Upper lobe of left lung (tissue), 6 donors: ENCODE measurements around the gene GATAD2B. TPM values are rescaled to one million over a fixed set of nuclear protein-coding genes. Genes with fewer than 3 reads are reported as not detected.
A peak's percentile ranks its signal among the peaks of the same experiment; 100 is the strongest.

ENCODE experiments used
- ATAC-seq, 2 donors: fragments of 200-7000 bp; cut with Tn5 transposase; one replicate each; pipeline ENCODE4 v1.9.1; 2022; ENCODE audit warnings: mild to moderate bottlenecking in 2 of 2, moderate library complexity in 2 of 2; ENCODE audit not compliant: low FRiP score in 2 of 2
- DNase-seq, 2 donors: peaks; one replicate each; pipeline ENCODE4 v3.0.0-alpha.2; 2019 to 2020
- H3K27ac ChIP-seq, 4 donors: fragments of 200-600 bp; sonication (generic); one replicate each; pipeline ENCODE4 v1.5.1; 2016 to 2019
- H3K27me3 ChIP-seq, 4 donors: fragments of 200-600 bp; sonication (generic); one replicate each; pipeline ENCODE4 v1.5.1; 2017 to 2019
- H3K36me3 ChIP-seq, 4 donors: fragments of 200-600 bp; sonication (generic); one replicate each; pipeline ENCODE4 v1.5.1; 2016 to 2019
- H3K4me1 ChIP-seq, 4 donors: fragments of 200-600 bp; sonication (generic); one replicate each; pipeline ENCODE4 v1.5.1; 2018 to 2019
- H3K4me3 ChIP-seq, 4 donors: fragments of 200-600 bp; sonication (generic); one replicate each; pipeline ENCODE4 v1.5.1; 2017 to 2019; ENCODE audit warnings: mild to moderate bottlenecking in 2 of 4, moderate library complexity in 1 of 4
- H3K9me3 ChIP-seq, 4 donors: fragments of 200-600 bp; sonication (generic); one replicate each; pipeline ENCODE4 v1.5.1; 2018 to 2019
- CTCF ChIP-seq, 6 experiments: fragments of 450-650 bp in 4 of 6; fragments of 200-600 bp in 2 of 6; sonication (generic) in 2 of 6; IDR thresholded peaks; one replicate each; pipeline ENCODE4 v1.5.1; 2016 to 2019; ENCODE audit warnings: antibody characterized with exemption in 6 of 6
- EP300 ChIP-seq, 4 donors: sonication (generic); formaldehyde crosslinking; IDR thresholded peaks; one replicate each; pipeline ENCODE4 v1.5.1; 2017; ENCODE audit warnings: antibody characterized with exemption in 4 of 4, control low read depth in 2 of 4
- POLR2A ChIP-seq, 4 donors: fragments of 450-650 bp; IDR thresholded peaks; one replicate each; pipeline ENCODE4 v1.5.1; 2016 to 2017; ENCODE audit warnings: antibody characterized with exemption in 4 of 4, mild to moderate bottlenecking in 2 of 4
- POLR2AphosphoS5 ChIP-seq, 2 donors: sonication (generic); formaldehyde crosslinking; IDR thresholded peaks; one replicate each; pipeline ENCODE4 v1.5.1; 2017; ENCODE audit warnings: antibody characterized with exemption in 2 of 2
- WGBS, 2 donors: methylation state at CpG; one replicate each; pipeline ENCODE4 v1.1.5; 2017 to 2018; 5-methylcytosine and 5-hydroxymethylcytosine counted together
- total RNA-seq, 6 donors: library from RNA; depleted of rRNA in 4 of 6; stranded (reverse); fragments of >200 nt in 4 of 6; gene quantifications; one replicate each; pipeline versions ENCODE4 v1.1.0 to v1.2.1, GENCODE V29; 2016 to 2021
- donor health status: DM: no; HTN: no; CAD: no; lungs with moderate emphysema.
- donor health status: DM: no; HTN: yes; CAD: no; lungs with severe emphysema.

The GATAD2B gene
- total RNA-seq, 6 donors from 2014 or later = 16.0 to 50.3 (median 37.8) TPM

DNA sequence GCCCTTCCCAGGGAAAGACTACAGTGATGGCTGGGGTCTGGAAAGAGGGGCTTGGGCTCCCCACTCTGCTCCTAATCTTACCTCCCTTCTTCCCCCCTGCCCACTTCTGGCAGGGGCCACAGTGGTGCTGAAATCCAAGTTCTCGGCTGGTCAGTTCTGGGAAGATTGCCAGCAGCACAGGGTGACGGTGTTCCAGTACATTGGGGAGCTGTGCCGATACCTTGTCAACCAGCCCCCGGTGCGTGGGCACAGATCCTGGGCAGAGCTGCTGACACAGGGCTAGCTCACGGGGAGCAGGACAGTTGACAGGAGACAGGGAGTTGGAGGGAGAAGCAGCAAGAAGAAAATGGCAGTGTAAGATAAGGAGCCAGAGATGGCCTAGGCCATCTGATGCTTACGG lies 145.1 kb downstream of the GATAD2B start:
- ATAC-seq = no peak
- Histone ChIP-seq H3K9me3 (no peaks in the 10 kb centered on the region), H3K27ac (peak overlapping the region in 3 of 4 donors; percentile 1 to 87 (median 41)), H3K36me3 (peaks cover 0 to 29% (median 8%) of the 10 kb centered on the region in 4 donors), H3K4me3 (peak overlapping the region in 3 of 4 donors; percentile 5 to 96 (median 70)), H3K4me1 (peaks cover 55 to 70% (median 65%) of the 10 kb centered on the region in 4 donors), H3K27me3 (no peaks in the 10 kb centered on the region)
- no peak for TF ChIP-seq EP300 (IDR thresholded peaks at IDR 0.05)
- peak in 1 of 4 donors; percentile 5 for TF ChIP-seq POLR2A (IDR thresholded peaks at IDR 0.05)
- peak in 1 of 2 donors; percentile 67 for DNase-seq
- 36 to 56% methylated on average over 7 of the region's 7 CpGs for WGBS, 2 donors

DNA sequence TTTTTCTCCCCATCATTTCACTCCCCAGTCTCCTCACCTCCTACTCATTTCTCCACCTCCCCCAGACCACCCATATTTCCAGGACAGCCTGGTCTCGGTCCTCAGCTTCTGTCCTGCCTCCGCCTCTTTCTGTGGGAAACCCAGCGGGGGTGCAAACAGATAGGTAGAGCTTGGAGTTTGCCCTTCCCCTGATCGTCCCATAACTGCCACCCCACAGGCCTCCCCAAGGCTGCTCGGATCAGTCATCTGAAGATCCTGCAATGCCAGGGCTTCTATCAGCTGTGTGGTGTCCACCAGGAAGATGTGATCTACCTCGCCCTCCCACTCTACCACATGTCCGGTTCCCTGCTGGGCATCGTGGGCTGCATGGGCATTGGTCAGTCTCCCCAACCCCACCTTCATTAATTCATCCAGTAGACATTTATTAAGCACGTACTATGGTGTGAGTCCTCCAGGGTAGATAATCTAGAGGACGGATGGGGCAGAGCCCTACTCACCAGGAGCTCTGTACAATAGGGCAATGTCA lies 145.9 kb downstream of the GATAD2B start:
- Histone ChIP-seq H3K4me1 (peaks cover 52 to 74% (median 69%) of the 10 kb centered on the region in 4 donors), H3K4me3 (peak overlapping the region in 3 of 4 donors; percentile 70 to 96 (median 75)), H3K9me3 (no peaks in the 10 kb centered on the region), H3K27me3 (no peaks in the 10 kb centered on the region), H3K27ac (peak overlapping the region in 2 of 4 donors; percentile 87 to 92), H3K36me3 (peaks cover 3 to 36% (median 16%) of the 10 kb centered on the region in 4 donors)
- ATAC-seq = no peak
- 88 to 92% methylated on average over 10 of the region's 10 CpGs for WGBS, 2 donors
- no peak for TF ChIP-seq EP300 (IDR thresholded peaks at IDR 0.05)
- no peak for TF ChIP-seq CTCF (IDR thresholded peaks at IDR 0.05)
- no peak for TF ChIP-seq POLR2A (IDR thresholded peaks at IDR 0.05)
- no peak for TF ChIP-seq POLR2AphosphoS5 (IDR thresholded peaks at IDR 0.05)
- DNase-seq = no peak

- Histone ChIP-seq H3K4me1 (peaks cover 56 to 80% (median 74%) of the 10 kb centered on the region in 4 donors), H3K4me3 (peak overlapping the region; percentile 70 to 96 (median 77)), H3K36me3 (peaks cover 3 to 42% (median 20%) of the 10 kb centered on the region in 4 donors), H3K27me3 (no peaks in the 10 kb centered on the region), H3K9me3 (no peaks in the 10 kb centered on the region), H3K27ac (peak overlapping the region in 3 of 4 donors; percentile 87 to 92 (median 92))
- DNase-seq (no peak), ATAC-seq (no peak)
- no peak for TF ChIP-seq POLR2A (IDR thresholded peaks at IDR 0.05)
- no peak for TF ChIP-seq EP300 (IDR thresholded peaks at IDR 0.05)
- TF ChIP-seq POLR2AphosphoS5 (IDR thresholded peaks at IDR 0.05) = no peak
- no peak for TF ChIP-seq CTCF (IDR thresholded peaks at IDR 0.05)
- 56 to 58% methylated on average over 6 to 8 of the region's 10 CpGs for WGBS, 2 donors
Measured at GRCh38 chr1:153776352-153776751, 146.4 kb downstream of the GATAD2B start.

DNA sequence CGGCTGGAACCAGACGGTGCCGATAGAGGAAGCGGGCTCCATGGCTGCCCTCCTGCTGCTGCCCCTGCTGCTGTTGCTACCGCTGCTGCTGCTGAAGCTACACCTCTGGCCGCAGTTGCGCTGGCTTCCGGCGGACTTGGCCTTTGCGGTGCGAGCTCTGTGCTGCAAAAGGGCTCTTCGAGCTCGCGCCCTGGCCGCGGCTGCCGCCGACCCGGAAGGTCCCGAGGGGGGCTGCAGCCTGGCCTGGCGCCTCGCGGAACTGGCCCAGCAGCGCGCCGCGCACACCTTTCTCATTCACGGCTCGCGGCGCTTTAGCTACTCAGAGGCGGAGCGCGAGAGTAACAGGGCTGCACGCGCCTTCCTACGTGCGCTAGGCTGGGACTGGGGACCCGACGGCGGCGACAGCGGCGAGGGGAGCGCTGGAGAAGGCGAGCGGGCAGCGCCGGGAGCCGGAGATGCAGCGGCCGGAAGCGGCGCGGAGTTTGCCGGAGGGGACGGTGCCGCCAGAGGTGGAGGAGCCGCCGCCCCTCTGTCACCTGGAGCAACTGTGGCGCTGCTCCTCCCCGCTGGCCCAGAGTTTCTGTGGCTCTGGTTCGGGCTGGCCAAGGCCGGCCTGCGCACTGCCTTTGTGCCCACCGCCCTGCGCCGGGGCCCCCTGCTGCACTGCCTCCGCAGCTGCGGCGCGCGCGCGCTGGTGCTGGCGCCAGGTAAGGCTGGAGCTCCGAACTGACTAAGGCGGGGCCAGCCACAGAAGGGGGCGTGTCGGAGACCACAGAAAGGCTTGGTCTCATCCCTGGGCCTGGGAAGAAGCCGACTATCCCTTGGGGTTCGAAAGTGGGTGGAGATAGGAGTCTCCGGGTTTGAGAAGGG lies 147.1 kb downstream of the GATAD2B start:
- 0% methylated on average over 20 to 32 of the region's 83 CpGs for WGBS, 2 donors
- Histone ChIP-seq H3K4me3 (peak overlapping the region; percentile 70 to 96 (median 77)), H3K9me3 (no peaks in the 10 kb centered on the region), H3K36me3 (peaks cover 6 to 43% (median 26%) of the 10 kb centered on the region in 4 donors), H3K4me1 (peaks cover 63 to 85% (median 80%) of the 10 kb centered on the region in 4 donors), H3K27ac (peak overlapping the region; percentile 85 to 92 (median 90)), H3K27me3 (no peaks in the 10 kb centered on the region)
- DNase-seq (peak; percentile 86 to 93), ATAC-seq (peak; percentile 52 to 60)
- TF ChIP-seq CTCF (IDR thresholded peaks at IDR 0.05) = peak in 3 of 6 experiments; percentile 10 to 38 (median 14)
- no peak for TF ChIP-seq EP300 (IDR thresholded peaks at IDR 0.05)
- peak in 2 of 4 donors; percentile 25 to 79 for TF ChIP-seq POLR2A (IDR thresholded peaks at IDR 0.05)
- peak in 1 of 2 donors; percentile 63 for TF ChIP-seq POLR2AphosphoS5 (IDR thresholded peaks at IDR 0.05)
